22Rv1 (cell line): ENCODE data around the gene FLACC1.

ENCODE experiments used
- H3K27ac ChIP-seq: fragments of 450-650 bp; 2 replicates; pipeline ENCODE4 v1.5.1; 2017
- CTCF ChIP-seq: fragments of 450-650 bp; IDR thresholded peaks from 2 replicates; pipeline ENCODE4 v1.5.1; 2017; ENCODE audit warnings: mild to moderate bottlenecking
- ZFX ChIP-seq: fragments of 450-650 bp; IDR thresholded peaks from 2 replicates; pipeline ENCODE4 v1.6.1; 2017; ENCODE audit warnings: antibody characterized with exemption, borderline replicate concordance

The FLACC1 gene

GRCh38 chr2:201275990-201276389, 81.2 kb downstream of the FLACC1 start:
- H3K27ac ChIP-seq, result no peak overlapping the region

GRCh38 chr2:201275069-201275468, 82.1 kb downstream of the FLACC1 start:
- TF ChIP-seq ZFX, result no peak
- TF ChIP-seq CTCF, result no peak
- no peak overlapping the region for H3K27ac ChIP-seq

More at GRCh38 chr2:201275990-201276389, 81.2 kb downstream of the FLACC1 start:
- TF ChIP-seq ZFX (no peak), CTCF (0 out of 2 replicates have a peak, but pooled peaks have one; percentile 9)

GRCh38 chr2:201273330-201273983, 83.7 kb downstream of the FLACC1 start:
- no peak overlapping the region for H3K27ac ChIP-seq
- TF ChIP-seq CTCF (no peak), ZFX (no peak)

- H3K27ac ChIP-seq, result no peak overlapping the region
- no peak for TF ChIP-seq ZFX
- TF ChIP-seq CTCF, result no peak
These were observed 85.2 kb downstream of the FLACC1 start for GRCh38 chr2:201271917-201272316.

- no peak overlapping the region for H3K27ac ChIP-seq
- TF ChIP-seq ZFX (no peak), CTCF (no peak)
These were observed 86.7 kb downstream of the FLACC1 start for GRCh38 chr2:201270293-201271001.

GRCh38 chr2:201269764-201270163, 87.4 kb downstream of the FLACC1 start:
- TF ChIP-seq CTCF (no peak), ZFX (no peak)

More at GRCh38 chr2:201269764-201270163, 87.4 kb downstream of the FLACC1 start:
- no peak overlapping the region for H3K27ac ChIP-seq
